Cardiac atrium fibroblast (primary cell): Measurements from ENCODE around the gene OR51B4. TPM values are rescaled to one million over a fixed set of nuclear protein-coding genes. Genes with fewer than 3 reads are reported as not detected.

Experiments used
- total RNA-seq: library from RNA; depleted of rRNA; stranded (reverse); fragments of >200 nt; gene quantifications from 2 replicates; pipeline ENCODE4 v1.2.3, GENCODE V29; 2015

The OR51B4 gene
- not detected in 2 replicates for total RNA-seq

GRCh38 chr11:5301846-5302245 lies at the start of gene OR51B4:
Gene OR51B4 (minus strand): TSS chr11:5301946. CDS start chr11:5301946, 0 bp downstream.

GRCh38 chr11:5351208-5351607 lies 49.5 kb upstream of the OR51B4 start, which contains the start of gene OR51B6:
Gene OR51B6 (plus strand): TSS chr11:5351508. CDS start chr11:5351508, 0 bp downstream.

GRCh38 chr11:5343474-5344335 lies 42.0 kb upstream of the OR51B4 start, which contains the start of gene OR51B5:
Gene OR51B5 (minus strand): TSS chr11:5343524. CDS start chr11:5343524, 0 bp downstream.

GRCh38 chr11:5324197-5324596 lies 22.5 kb upstream of the OR51B4 start, which contains the start of gene OR51B2:
Gene OR51B2 (minus strand): TSS chr11:5324297. CDS start chr11:5324297, 0 bp downstream.

GRCh38 chr11:5269715-5270147 lies 32.0 kb downstream of the OR51B4 start, which contains the start of gene HBE1:
Gene HBE1 (minus strand): TSS chr11:5269945. CDS start chr11:5269890, 55 bp downstream.

GRCh38 chr11:5254646-5255413 lies 46.9 kb downstream of the OR51B4 start, which contains the start of gene HBG2:
Gene HBG2 (minus strand): TSS chr11:5254781. CDS start chr11:5254728, 53 bp downstream.

Other genes starting within 250 kb of the OR51B4 start
- gene OR52E2, start 242.3 kb downstream of the OR51B4 start, total RNA-seq: not detected in 2 replicates
- gene OR52E1, start 232.4 kb downstream of the OR51B4 start, total RNA-seq: not detected in 2 replicates
- gene OR52A5, start 163.6 kb downstream of the OR51B4 start, total RNA-seq: not detected in 2 replicates
- not detected in 2 replicates for gene OR52A1, start 147.2 kb downstream of the OR51B4 start, total RNA-seq
- gene OR51V1, start 101.3 kb downstream of the OR51B4 start, total RNA-seq: not detected in 2 replicates
- not detected in 2 replicates for gene HBB, start 74.9 kb downstream of the OR51B4 start, total RNA-seq
- not detected in 2 replicates for gene HBD, start 67.5 kb downstream of the OR51B4 start, total RNA-seq
- gene HBG1, start 52.1 kb downstream of the OR51B4 start, total RNA-seq: not detected in 2 replicates
- not detected in 2 replicates for gene HBG2, start 47.2 kb downstream of the OR51B4 start, total RNA-seq
- not detected in 2 replicates for gene HBE1, start 32.0 kb downstream of the OR51B4 start, total RNA-seq
- gene OR51B2, start 22.4 kb upstream of the OR51B4 start, total RNA-seq: not detected in 2 replicates
- gene OR51B5, start 41.6 kb upstream of the OR51B4 start, total RNA-seq: not detected in 2 replicates
- gene OR51B6, start 49.6 kb upstream of the OR51B4 start, total RNA-seq: not detected in 2 replicates
- gene OR51M1, start 81.9 kb upstream of the OR51B4 start, total RNA-seq: not detected in 2 replicates
- gene OR51Q1, start 120.2 kb upstream of the OR51B4 start, total RNA-seq: not detected in 2 replicates
- not detected in 2 replicates for gene OR51I1, start 139.6 kb upstream of the OR51B4 start, total RNA-seq
- not detected in 2 replicates for gene OR51I2, start 147.4 kb upstream of the OR51B4 start, total RNA-seq
- gene OR52D1, start 186.7 kb upstream of the OR51B4 start, total RNA-seq: not detected in 2 replicates
- not detected in 2 replicates for gene UBQLN3, start 208.0 kb upstream of the OR51B4 start, total RNA-seq
- gene UBQLNL, start 214.8 kb upstream of the OR51B4 start, total RNA-seq: 0.36 TPM in 1 of 2 replicates, not detected in the other
- not detected in 2 replicates for gene OR52H1, start 246.6 kb upstream of the OR51B4 start, total RNA-seq